H9 (cell line): ENCODE data around the gene TBC1D30. TPM values are rescaled to one million over a fixed set of nuclear protein-coding genes. Genes with fewer than 3 reads are reported as not detected.

Source experiments
- DNase-seq: peaks from one replicate; pipeline ENCODE4 v3.0.0-alpha.2; 2017
- H2AFZ ChIP-seq: one replicate; pipeline ENCODE4 v1.6.1; 2013; ENCODE audit warnings: mild to moderate bottlenecking, low read length, control low read depth, moderate library complexity
- H2AK5ac ChIP-seq: 2 replicates; pipeline ENCODE4 v1.6.1; 2013; ENCODE audit warnings: low read length, control low read depth, mixed read lengths; ENCODE audit not compliant: insufficient read length
- H2BK120ac ChIP-seq: one replicate; pipeline ENCODE4 v1.6.1; 2013; ENCODE audit warnings: low read depth, mild to moderate bottlenecking, low read length, control low read depth, inconsistent platforms; ENCODE audit not compliant: poor library complexity, severe bottlenecking
- H2BK12ac ChIP-seq: 2 replicates; pipeline ENCODE4 v1.6.1; 2013; ENCODE audit warnings: low read length, control low read depth, mixed read lengths, low read depth; ENCODE audit not compliant: insufficient read length
- H2BK15ac ChIP-seq: 2 replicates; pipeline ENCODE4 v1.6.1; 2013; ENCODE audit warnings: low read depth, low read length, control low read depth
- H2BK20ac ChIP-seq: one replicate; pipeline ENCODE4 v1.6.1; 2013; ENCODE audit warnings: low read depth, mild to moderate bottlenecking, low read length, control low read depth, inconsistent platforms; ENCODE audit not compliant: poor library complexity, severe bottlenecking
- H2BK5ac ChIP-seq: 2 replicates; pipeline ENCODE4 v1.6.1; 2013; ENCODE audit warnings: low read length, control low read depth, mixed read lengths; ENCODE audit not compliant: insufficient read length
- H3K14ac ChIP-seq: 2 replicates; pipeline ENCODE4 v1.6.1; 2013; ENCODE audit warnings: low read length, control low read depth; ENCODE audit not compliant: insufficient read depth
- H3K18ac ChIP-seq: 2 replicates; pipeline ENCODE4 v1.6.1; 2013; ENCODE audit warnings: low read depth, mild to moderate bottlenecking, mixed read lengths, low read length, control low read depth; ENCODE audit not compliant: insufficient read length
- H3K23ac ChIP-seq: 2 replicates; pipeline ENCODE4 v1.6.1; 2013; ENCODE audit warnings: low read length, control low read depth, mixed read lengths, low read depth; ENCODE audit not compliant: insufficient read length
- H3K23me2 ChIP-seq: 2 replicates; pipeline ENCODE4 v1.6.1; 2013; ENCODE audit warnings: low read depth, mild to moderate bottlenecking, mixed read lengths, low read length, control low read depth; ENCODE audit not compliant: insufficient read length, poor library complexity, severe bottlenecking
- H3K27ac ChIP-seq: 2 replicates; pipeline ENCODE4 v1.5.1; 2013; ENCODE audit warnings: low read length, control low read depth, mixed read lengths, low read depth; ENCODE audit not compliant: insufficient read length
- H3K27me3 ChIP-seq: 2 replicates; pipeline ENCODE4 v1.6.1; 2013; ENCODE audit warnings: low read length, control low read depth, inconsistent platforms; ENCODE audit not compliant: insufficient read depth
- H3K4ac ChIP-seq: 2 replicates; pipeline ENCODE4 v1.6.1; 2013; ENCODE audit warnings: low read depth, mild to moderate bottlenecking, control low read depth, inconsistent platforms, low read length, moderate library complexity
- H3K4me1 ChIP-seq: 2 replicates; pipeline ENCODE4 v1.6.1; 2013; ENCODE audit warnings: low read length, control low read depth, inconsistent platforms; ENCODE audit not compliant: insufficient read depth
- H3K4me2 ChIP-seq: 2 replicates; pipeline ENCODE4 v1.6.1; 2013; ENCODE audit warnings: low read length, control low read depth, mixed read lengths; ENCODE audit not compliant: insufficient read length, insufficient read depth
- H3K56ac ChIP-seq: 2 replicates; pipeline ENCODE4 v1.6.1; 2013; ENCODE audit warnings: low read depth, mild to moderate bottlenecking, mixed read lengths, low read length, control low read depth; ENCODE audit not compliant: insufficient read length
- H3K79me1 ChIP-seq: 2 replicates; pipeline ENCODE4 v1.6.1; 2013; ENCODE audit warnings: low read depth, mild to moderate bottlenecking, moderate library complexity, low read length, control low read depth, inconsistent platforms; ENCODE audit not compliant: insufficient read depth, poor library complexity, severe bottlenecking
- H3K79me2 ChIP-seq: 2 replicates; pipeline ENCODE4 v1.6.1; 2013; ENCODE audit warnings: low read length, control low read depth, inconsistent platforms; ENCODE audit not compliant: insufficient read depth
- H3K9ac ChIP-seq: 2 replicates; pipeline ENCODE4 v1.6.1; 2013; ENCODE audit warnings: low read length, control low read depth, mixed read lengths; ENCODE audit not compliant: insufficient read length; ENCODE audit errors: extremely low read depth
- H3K9me3 ChIP-seq: one replicate; pipeline ENCODE4 v1.6.1; 2013; ENCODE audit warnings: low read depth, low read length, inconsistent platforms; ENCODE audit not compliant: control insufficient read depth
- H3T11ph ChIP-seq: one replicate; pipeline ENCODE4 v1.6.1; 2013; ENCODE audit warnings: mild to moderate bottlenecking, low read length, control low read depth, inconsistent platforms
- H4K20me1 ChIP-seq: one replicate; pipeline ENCODE4 v1.6.1; 2013; ENCODE audit not compliant: control insufficient read depth, insufficient read length, insufficient read depth
- H4K5ac ChIP-seq: 2 replicates; pipeline ENCODE4 v1.6.1; 2013; ENCODE audit warnings: low read depth, mild to moderate bottlenecking, mixed read lengths, low read length, control low read depth; ENCODE audit not compliant: insufficient read length
- H4K8ac ChIP-seq: replicated peaks from 2 replicates; pipeline ENCODE4 v1.6.1; 2013; ENCODE audit warnings: low read length, control low read depth, mixed read lengths, low read depth; ENCODE audit not compliant: insufficient read length
- H4K91ac ChIP-seq: 2 replicates; pipeline ENCODE4 v1.6.1; 2013; ENCODE audit warnings: low read depth, mild to moderate bottlenecking, moderate library complexity, mixed read lengths, low read length, control low read depth; ENCODE audit not compliant: insufficient read length
- H3K27ac Mint-ChIP-seq, 3 experiments: 2 replicates in 2 of 3; 3 replicates in 1 of 3; pipeline ENCODE4 v1.8.0; 2020 to 2021; ENCODE audit warnings: mixed read lengths in 3 of 3, mild to moderate bottlenecking in 1 of 3, moderate library complexity in 1 of 3
- H3K27me3 Mint-ChIP-seq: 2 replicates; pipeline ENCODE4 v1.8.0; 2021; ENCODE audit warnings: low read depth, mild to moderate bottlenecking, moderate library complexity, mixed read lengths
- H3K36me3 Mint-ChIP-seq, 3 experiments: 2 replicates in 2 of 3; 3 replicates in 1 of 3; pipeline ENCODE4 v1.8.0; 2020 to 2021; ENCODE audit warnings: low read depth in 3 of 3, mixed read lengths in 3 of 3; ENCODE audit not compliant: insufficient read depth in 1 of 3
- H3K4me1 Mint-ChIP-seq, 2 experiments: 2 replicates each; pipeline ENCODE4 v1.8.0; 2020; ENCODE audit warnings: mixed read lengths in 2 of 2
- H3K4me3 Mint-ChIP-seq, 2 experiments: 2 replicates in 1 of 2; 3 replicates in 1 of 2; pipeline ENCODE4 v1.8.0; 2020 to 2021; ENCODE audit warnings: mild to moderate bottlenecking in 2 of 2, mixed read lengths in 2 of 2, moderate library complexity in 1 of 2
- H3K9me3 Mint-ChIP-seq, 2 experiments: 2 replicates in 1 of 2; 3 replicates in 1 of 2; pipeline ENCODE4 v1.8.0; 2020; ENCODE audit warnings: mild to moderate bottlenecking in 2 of 2, mixed read lengths in 2 of 2, moderate library complexity in 1 of 2
- WGBS: extraction: QIAGEN DNeasy Blood & Tissue Kit; methylation state at CpG from one replicate; pipeline ENCODE4 v1.1.7; 2013; ENCODE audit warnings: missing lambda C conversion rate, low lambda C conversion rate, mixed read lengths; ENCODE audit not compliant: insufficient read length; ENCODE audit errors: extremely low coverage; 5-methylcytosine and 5-hydroxymethylcytosine counted together
- total RNA-seq: library from RNA; stranded (reverse); gene quantifications from 2 replicates; pipeline ENCODE4 v1.2.1, GENCODE V29; 2021
- TF ChIP-seq, protein P1 (sequence below): fragments of 200-600 bp; sonication (generic); conservative IDR thresholded peaks from 3 replicates; pipeline ENCODE4 v1.8.0; 2021; ENCODE audit warnings: antibody characterized with exemption, mild to moderate bottlenecking

TBC1D30 gene
- total RNA-seq, 1 experiment from 2014 or later: 1.6 TPM

- WGBS: no CpG with 5 or more reads among the region's 17 CpGs
- H3K18ac ChIP-seq: no peak overlapping the region
- no peaks in the 10 kb centered on the region for H3K9me3 ChIP-seq
- no peak overlapping the region for H2AFZ ChIP-seq
- H2BK5ac ChIP-seq: no peak overlapping the region
- no peak overlapping the region for H3K14ac ChIP-seq
- H2BK20ac ChIP-seq: no peak overlapping the region
- Mint-ChIP-seq H3K27me3 (no peaks in the 10 kb centered on the region), H3K4me1 (no peaks in the 10 kb centered on the region), H3K9me3 (no peaks in the 10 kb centered on the region), H3K27ac (no peak overlapping the region), H3K4me3 (no peak overlapping the region), H3K36me3 (no peaks in the 10 kb centered on the region)
- H4K91ac ChIP-seq: no peak overlapping the region
- H3K23ac ChIP-seq: no peak overlapping the region
- H2BK12ac ChIP-seq: no peak overlapping the region
- H3K4me2 ChIP-seq: no peak overlapping the region
- H3K79me2 ChIP-seq: no peaks in the 10 kb centered on the region
- H2BK15ac ChIP-seq: no peak overlapping the region
- no peaks in the 10 kb centered on the region for H4K20me1 ChIP-seq
- no peaks in the 10 kb centered on the region for H3K27me3 ChIP-seq
- TF ChIP-seq, protein P1, sequence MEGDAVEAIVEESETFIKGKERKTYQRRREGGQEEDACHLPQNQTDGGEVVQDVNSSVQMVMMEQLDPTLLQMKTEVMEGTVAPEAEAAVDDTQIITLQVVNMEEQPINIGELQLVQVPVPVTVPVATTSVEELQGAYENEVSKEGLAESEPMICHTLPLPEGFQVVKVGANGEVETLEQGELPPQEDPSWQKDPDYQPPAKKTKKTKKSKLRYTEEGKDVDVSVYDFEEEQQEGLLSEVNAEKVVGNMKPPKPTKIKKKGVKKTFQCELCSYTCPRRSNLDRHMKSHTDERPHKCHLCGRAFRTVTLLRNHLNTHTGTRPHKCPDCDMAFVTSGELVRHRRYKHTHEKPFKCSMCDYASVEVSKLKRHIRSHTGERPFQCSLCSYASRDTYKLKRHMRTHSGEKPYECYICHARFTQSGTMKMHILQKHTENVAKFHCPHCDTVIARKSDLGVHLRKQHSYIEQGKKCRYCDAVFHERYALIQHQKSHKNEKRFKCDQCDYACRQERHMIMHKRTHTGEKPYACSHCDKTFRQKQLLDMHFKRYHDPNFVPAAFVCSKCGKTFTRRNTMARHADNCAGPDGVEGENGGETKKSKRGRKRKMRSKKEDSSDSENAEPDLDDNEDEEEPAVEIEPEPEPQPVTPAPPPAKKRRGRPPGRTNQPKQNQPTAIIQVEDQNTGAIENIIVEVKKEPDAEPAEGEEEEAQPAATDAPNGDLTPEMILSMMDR: no peak
- no peak overlapping the region for H3K27ac ChIP-seq
- no peaks in the 10 kb centered on the region; the same call in 1 of the 2 replicates for H3K4me1 ChIP-seq
- H3K9ac ChIP-seq: no peak overlapping the region
- no peak overlapping the region for H4K8ac ChIP-seq
- H2AK5ac ChIP-seq: no peak overlapping the region
- no peak overlapping the region for H3T11ph ChIP-seq
- H3K79me1 ChIP-seq: no peaks in the 10 kb centered on the region
- H3K4ac ChIP-seq: no peak overlapping the region
- DNase-seq: no peak
- no peak overlapping the region for H3K56ac ChIP-seq
- no peak overlapping the region for H4K5ac ChIP-seq
- H3K23me2 ChIP-seq: no peaks in the 10 kb centered on the region
- no peak overlapping the region for H2BK120ac ChIP-seq
These were observed 50.7 kb downstream of the TBC1D30 start for GRCh38 chr12:64875186-64875585.
